Uterus (tissue), 2 donors: Measurements from ENCODE around the gene HACE1.

ENCODE experiments used
- POLR2A ChIP-seq, 2 donors: fragments of 450-650 bp; IDR thresholded peaks; one replicate each; pipeline ENCODE4 v1.6.1; 2016; ENCODE audit warnings: antibody characterized with exemption in 2 of 2, mild to moderate bottlenecking in 1 of 2, moderate library complexity in 1 of 2
- TF ChIP-seq, protein P1 (sequence below), 4 experiments: fragments of 200-600 bp in 2 of 4; fragments of 450-650 bp in 2 of 4; sonication (generic) in 2 of 4; IDR thresholded peaks; one replicate each; pipeline ENCODE4 v1.5.1; 2016 to 2019; ENCODE audit warnings: antibody characterized with exemption in 4 of 4, mild to moderate bottlenecking in 2 of 4, moderate library complexity in 1 of 4

DNA sequence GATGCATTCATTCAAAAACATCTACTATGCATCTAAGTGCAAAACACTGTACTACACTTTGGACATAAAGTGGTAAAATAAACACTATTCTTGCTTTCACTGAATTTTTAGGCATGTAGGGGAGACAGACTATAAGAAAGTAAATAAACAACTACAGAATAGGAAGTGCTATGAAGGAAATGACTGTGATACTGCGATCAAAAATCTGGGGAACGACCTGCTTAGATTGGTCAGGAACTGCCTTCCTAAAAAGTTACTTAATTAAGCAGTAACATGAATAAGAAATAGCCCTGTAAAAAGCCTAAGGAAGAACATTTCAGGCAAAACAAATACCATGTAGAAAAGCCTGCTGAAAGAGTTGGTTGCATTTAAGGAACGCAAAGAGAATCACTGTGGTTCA lies 50.6 kb downstream of the HACE1 start:
- TF ChIP-seq, protein P1, sequence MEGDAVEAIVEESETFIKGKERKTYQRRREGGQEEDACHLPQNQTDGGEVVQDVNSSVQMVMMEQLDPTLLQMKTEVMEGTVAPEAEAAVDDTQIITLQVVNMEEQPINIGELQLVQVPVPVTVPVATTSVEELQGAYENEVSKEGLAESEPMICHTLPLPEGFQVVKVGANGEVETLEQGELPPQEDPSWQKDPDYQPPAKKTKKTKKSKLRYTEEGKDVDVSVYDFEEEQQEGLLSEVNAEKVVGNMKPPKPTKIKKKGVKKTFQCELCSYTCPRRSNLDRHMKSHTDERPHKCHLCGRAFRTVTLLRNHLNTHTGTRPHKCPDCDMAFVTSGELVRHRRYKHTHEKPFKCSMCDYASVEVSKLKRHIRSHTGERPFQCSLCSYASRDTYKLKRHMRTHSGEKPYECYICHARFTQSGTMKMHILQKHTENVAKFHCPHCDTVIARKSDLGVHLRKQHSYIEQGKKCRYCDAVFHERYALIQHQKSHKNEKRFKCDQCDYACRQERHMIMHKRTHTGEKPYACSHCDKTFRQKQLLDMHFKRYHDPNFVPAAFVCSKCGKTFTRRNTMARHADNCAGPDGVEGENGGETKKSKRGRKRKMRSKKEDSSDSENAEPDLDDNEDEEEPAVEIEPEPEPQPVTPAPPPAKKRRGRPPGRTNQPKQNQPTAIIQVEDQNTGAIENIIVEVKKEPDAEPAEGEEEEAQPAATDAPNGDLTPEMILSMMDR (IDR thresholded peaks at IDR 0.05): no peak
- TF ChIP-seq POLR2A (IDR thresholded peaks at IDR 0.05): no peak
